Measurements from ENCODE around the gene KCNN2. TPM values are rescaled to one million over a fixed set of nuclear protein-coding genes. Genes with fewer than 3 reads are reported as not detected.

KCNN2 gene
- total RNA-seq, 1 experiment from 2014 or later, result 0.27 TPM

GRCh38 chr5:114438471-114438870 is 76.6 kb downstream of the KCNN2 start:
- peaks cover 11% of the 10 kb centered on the region for H3K27me3 Mint-ChIP-seq (ENCODE audit: insufficient read depth, unreplicated experiment)

DNA sequence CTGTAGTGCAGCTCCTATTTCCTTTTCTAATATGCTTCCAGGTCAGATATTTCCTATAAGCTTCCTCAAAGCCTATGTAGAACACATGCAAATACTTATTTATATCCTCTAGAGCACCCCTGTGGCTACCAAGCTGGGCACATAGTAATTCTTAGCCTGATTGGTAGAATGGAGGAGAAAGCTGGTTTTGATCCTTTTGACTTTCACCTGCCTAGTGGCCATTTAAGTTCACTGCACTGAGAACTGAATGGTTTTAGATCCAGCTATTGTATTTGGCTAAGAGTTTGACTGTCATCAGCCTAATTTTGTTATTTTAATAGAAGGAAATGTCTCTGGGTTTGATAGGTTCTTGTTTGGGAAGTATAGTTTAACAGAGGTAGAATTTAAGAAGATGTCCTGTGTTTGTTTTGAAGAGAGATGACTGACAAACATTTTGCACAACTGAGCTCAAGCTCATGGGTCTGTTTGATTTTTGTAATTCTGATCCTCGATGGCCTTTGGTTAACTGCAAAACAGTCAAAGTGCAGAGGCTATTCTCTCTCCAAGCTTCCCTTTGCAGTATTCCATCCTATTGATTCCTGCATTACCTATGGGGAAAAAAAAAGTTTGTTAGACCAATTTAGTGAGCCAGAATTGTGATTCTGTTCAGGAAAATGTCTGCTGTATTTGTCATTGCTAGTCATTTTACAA is 85.4 kb downstream of the KCNN2 start:
- Mint-ChIP-seq H3K36me3 (ENCODE audit: insufficient read depth, unreplicated experiment) (no peaks in the 10 kb centered on the region), H3K9me3 (ENCODE audit: unreplicated experiment) (no peaks in the 10 kb centered on the region), H3K27ac (ENCODE audit: unreplicated experiment) (no peak overlapping the region), H3K4me1 (ENCODE audit: low read depth, unreplicated experiment) (no peaks in the 10 kb centered on the region), H3K27me3 (ENCODE audit: insufficient read depth, unreplicated experiment) (peaks cover 29% of the 10 kb centered on the region), H3K4me3 (ENCODE audit: unreplicated experiment) (no peak overlapping the region)
- intact Hi-C loops (cut with micrococcal nuclease; ENCODE audit: unreplicated experiment), result loop anchor here (10.0 kb wide), 1 partner anchor 642 kb away; no protein-coding TSS in a partner anchor
- TF ChIP-seq, protein P1, sequence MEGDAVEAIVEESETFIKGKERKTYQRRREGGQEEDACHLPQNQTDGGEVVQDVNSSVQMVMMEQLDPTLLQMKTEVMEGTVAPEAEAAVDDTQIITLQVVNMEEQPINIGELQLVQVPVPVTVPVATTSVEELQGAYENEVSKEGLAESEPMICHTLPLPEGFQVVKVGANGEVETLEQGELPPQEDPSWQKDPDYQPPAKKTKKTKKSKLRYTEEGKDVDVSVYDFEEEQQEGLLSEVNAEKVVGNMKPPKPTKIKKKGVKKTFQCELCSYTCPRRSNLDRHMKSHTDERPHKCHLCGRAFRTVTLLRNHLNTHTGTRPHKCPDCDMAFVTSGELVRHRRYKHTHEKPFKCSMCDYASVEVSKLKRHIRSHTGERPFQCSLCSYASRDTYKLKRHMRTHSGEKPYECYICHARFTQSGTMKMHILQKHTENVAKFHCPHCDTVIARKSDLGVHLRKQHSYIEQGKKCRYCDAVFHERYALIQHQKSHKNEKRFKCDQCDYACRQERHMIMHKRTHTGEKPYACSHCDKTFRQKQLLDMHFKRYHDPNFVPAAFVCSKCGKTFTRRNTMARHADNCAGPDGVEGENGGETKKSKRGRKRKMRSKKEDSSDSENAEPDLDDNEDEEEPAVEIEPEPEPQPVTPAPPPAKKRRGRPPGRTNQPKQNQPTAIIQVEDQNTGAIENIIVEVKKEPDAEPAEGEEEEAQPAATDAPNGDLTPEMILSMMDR (IDR thresholded peaks at IDR 0.05; ENCODE audit: insufficient read depth in 1 of 2, low read depth in 1 of 2, low read length in 1 of 2, severe bottlenecking in 1 of 2, unreplicated experiment in 1 of 2), result peak; percentile 8
- BruUV-seq (replicated peaks), result no TSS peak
- POLR2A ChIA-PET, result no interaction called here
- no peaks in the 10 kb centered on the region for H3K36me3 ChIP-seq (ENCODE audit: control insufficient read depth, insufficient read depth, low read length)
- H3K4me1 ChIP-seq, result no peaks in the 10 kb centered on the region
- H3K4me3 ChIP-seq (ENCODE audit: low read depth, low read length), result no peak overlapping the region
- no peaks in the 10 kb centered on the region for H3K27me3 ChIP-seq (replicated peaks; ENCODE audit: control insufficient read depth, insufficient read depth, low read length)
- H3K9me3 ChIP-seq, result no peaks in the 10 kb centered on the region
- CTCF ChIA-PET, result interaction anchor here (0.7 to 1.1 kb wide), 2 partner anchors 79 to 835 kb away, joined by 3 read pairs; no protein-coding TSS in a partner anchor
- DNase-seq, result no peak

More at GRCh38 chr5:114438471-114438870, 76.6 kb downstream of the KCNN2 start:
- H3K4me1 Mint-ChIP-seq (ENCODE audit: low read depth, unreplicated experiment), result peaks cover 7% of the 10 kb centered on the region
- CTCF ChIA-PET, result no interaction called here
- no peak overlapping the region for H3K4me3 ChIP-seq (ENCODE audit: low read depth, low read length)
- H3K9me3 ChIP-seq, result no peaks in the 10 kb centered on the region
- intact Hi-C loops (cut with micrococcal nuclease; ENCODE audit: unreplicated experiment), result no loop called here
- POLR2A ChIA-PET, result no interaction called here
- no peaks in the 10 kb centered on the region; the same call in 1 of the 2 replicates for H3K4me1 ChIP-seq
- no peaks in the 10 kb centered on the region for H3K36me3 ChIP-seq (ENCODE audit: control insufficient read depth, insufficient read depth, low read length)
- no peaks in the 10 kb centered on the region for H3K9me3 Mint-ChIP-seq (ENCODE audit: unreplicated experiment)
- H3K27me3 ChIP-seq (replicated peaks; ENCODE audit: control insufficient read depth, insufficient read depth, low read length), result no peaks in the 10 kb centered on the region
- no peaks in the 10 kb centered on the region for H3K36me3 Mint-ChIP-seq (ENCODE audit: insufficient read depth, unreplicated experiment)
- TF ChIP-seq, protein P1 (IDR thresholded peaks at IDR 0.05; ENCODE audit: insufficient read depth in 1 of 2, low read depth in 1 of 2, low read length in 1 of 2, severe bottlenecking in 1 of 2, unreplicated experiment in 1 of 2), result no peak
- BruUV-seq (replicated peaks), result no TSS peak
- H3K27ac Mint-ChIP-seq (ENCODE audit: unreplicated experiment), result no peak overlapping the region
- DNase-seq, result no peak
- no peak overlapping the region for H3K4me3 Mint-ChIP-seq (ENCODE audit: unreplicated experiment)

DNA sequence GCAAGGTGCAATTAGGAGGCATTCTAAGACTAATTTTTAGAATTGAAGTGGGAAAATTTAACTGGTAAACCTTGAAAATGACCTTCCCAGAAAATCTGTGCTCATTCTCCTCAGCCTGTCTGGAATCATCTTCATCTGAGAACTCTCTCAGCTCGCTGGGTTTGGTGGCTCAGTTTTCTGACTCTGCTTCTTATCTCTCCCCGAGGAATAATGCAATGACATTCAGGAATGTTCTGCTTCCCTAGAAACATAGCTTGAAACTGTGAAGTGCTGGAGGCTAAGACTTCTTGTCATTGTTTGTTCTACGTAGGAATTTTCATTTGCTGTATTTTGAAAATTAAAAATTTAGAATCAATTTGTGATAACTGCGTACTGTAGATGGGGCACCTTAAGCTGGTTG is 86.6 kb downstream of the KCNN2 start:
- no peak overlapping the region for H3K4me3 Mint-ChIP-seq (ENCODE audit: unreplicated experiment)
- Histone ChIP-seq H3K4me3 (ENCODE audit: low read depth, low read length) (no peak overlapping the region), H3K4me1 (no peaks in the 10 kb centered on the region), H3K36me3 (ENCODE audit: control insufficient read depth, insufficient read depth, low read length) (no peaks in the 10 kb centered on the region), H3K27me3 (replicated peaks; ENCODE audit: control insufficient read depth, insufficient read depth, low read length) (no peaks in the 10 kb centered on the region), H3K9me3 (no peaks in the 10 kb centered on the region)
- TF ChIP-seq, protein P1 (IDR thresholded peaks at IDR 0.05; ENCODE audit: insufficient read depth in 1 of 2, low read depth in 1 of 2, low read length in 1 of 2, severe bottlenecking in 1 of 2, unreplicated experiment in 1 of 2), result no peak
- CTCF ChIA-PET, result interaction anchor here (0.8 kb wide), 1 partner anchor 836 kb away, joined by 3 read pairs; no protein-coding TSS in a partner anchor
- intact Hi-C loops (cut with micrococcal nuclease; ENCODE audit: unreplicated experiment), result loop anchor here (10.0 kb wide), 1 partner anchor 644 kb away; no protein-coding TSS in a partner anchor
- DNase-seq, result no peak
- BruUV-seq (replicated peaks), result no TSS peak
- H3K4me1 Mint-ChIP-seq (ENCODE audit: low read depth, unreplicated experiment), result no peaks in the 10 kb centered on the region
- H3K9me3 Mint-ChIP-seq (ENCODE audit: unreplicated experiment), result no peaks in the 10 kb centered on the region
- POLR2A ChIA-PET, result no interaction called here
- no peaks in the 10 kb centered on the region for H3K36me3 Mint-ChIP-seq (ENCODE audit: insufficient read depth, unreplicated experiment)
- no peak overlapping the region for H3K27ac Mint-ChIP-seq (ENCODE audit: unreplicated experiment)
- H3K27me3 Mint-ChIP-seq (ENCODE audit: insufficient read depth, unreplicated experiment), result peaks cover 30% of the 10 kb centered on the region

Measured in Caco-2 (cell line).